H9 (cell line): ENCODE results near the gene ILDR1. TPM values are rescaled to one million over a fixed set of nuclear protein-coding genes. Genes with fewer than 3 reads are reported as not detected.

Source experiments
- DNase-seq: peaks from one replicate; pipeline ENCODE4 v3.0.0-alpha.2; 2017
- H2AFZ ChIP-seq: one replicate; pipeline ENCODE4 v1.6.1; 2013; ENCODE audit warnings: mild to moderate bottlenecking, low read length, control low read depth, moderate library complexity
- H2AK5ac ChIP-seq: 2 replicates; pipeline ENCODE4 v1.6.1; 2013; ENCODE audit warnings: low read length, control low read depth, mixed read lengths; ENCODE audit not compliant: insufficient read length
- H2BK120ac ChIP-seq: one replicate; pipeline ENCODE4 v1.6.1; 2013; ENCODE audit warnings: low read depth, mild to moderate bottlenecking, low read length, control low read depth, inconsistent platforms; ENCODE audit not compliant: poor library complexity, severe bottlenecking
- H2BK12ac ChIP-seq: 2 replicates; pipeline ENCODE4 v1.6.1; 2013; ENCODE audit warnings: low read length, control low read depth, mixed read lengths, low read depth; ENCODE audit not compliant: insufficient read length
- H2BK15ac ChIP-seq: 2 replicates; pipeline ENCODE4 v1.6.1; 2013; ENCODE audit warnings: low read depth, low read length, control low read depth
- H2BK20ac ChIP-seq: one replicate; pipeline ENCODE4 v1.6.1; 2013; ENCODE audit warnings: low read depth, mild to moderate bottlenecking, low read length, control low read depth, inconsistent platforms; ENCODE audit not compliant: poor library complexity, severe bottlenecking
- H2BK5ac ChIP-seq: 2 replicates; pipeline ENCODE4 v1.6.1; 2013; ENCODE audit warnings: low read length, control low read depth, mixed read lengths; ENCODE audit not compliant: insufficient read length
- H3K14ac ChIP-seq: 2 replicates; pipeline ENCODE4 v1.6.1; 2013; ENCODE audit warnings: low read length, control low read depth; ENCODE audit not compliant: insufficient read depth
- H3K18ac ChIP-seq: 2 replicates; pipeline ENCODE4 v1.6.1; 2013; ENCODE audit warnings: low read depth, mild to moderate bottlenecking, mixed read lengths, low read length, control low read depth; ENCODE audit not compliant: insufficient read length
- H3K23ac ChIP-seq: 2 replicates; pipeline ENCODE4 v1.6.1; 2013; ENCODE audit warnings: low read length, control low read depth, mixed read lengths, low read depth; ENCODE audit not compliant: insufficient read length
- H3K23me2 ChIP-seq: 2 replicates; pipeline ENCODE4 v1.6.1; 2013; ENCODE audit warnings: low read depth, mild to moderate bottlenecking, mixed read lengths, low read length, control low read depth; ENCODE audit not compliant: insufficient read length, poor library complexity, severe bottlenecking
- H3K27ac ChIP-seq: 2 replicates; pipeline ENCODE4 v1.5.1; 2013; ENCODE audit warnings: low read length, control low read depth, mixed read lengths, low read depth; ENCODE audit not compliant: insufficient read length
- H3K27me3 ChIP-seq: 2 replicates; pipeline ENCODE4 v1.6.1; 2013; ENCODE audit warnings: low read length, control low read depth, inconsistent platforms; ENCODE audit not compliant: insufficient read depth
- H3K4ac ChIP-seq: 2 replicates; pipeline ENCODE4 v1.6.1; 2013; ENCODE audit warnings: low read depth, mild to moderate bottlenecking, control low read depth, inconsistent platforms, low read length, moderate library complexity
- H3K4me1 ChIP-seq: 2 replicates; pipeline ENCODE4 v1.6.1; 2013; ENCODE audit warnings: low read length, control low read depth, inconsistent platforms; ENCODE audit not compliant: insufficient read depth
- H3K4me2 ChIP-seq: 2 replicates; pipeline ENCODE4 v1.6.1; 2013; ENCODE audit warnings: low read length, control low read depth, mixed read lengths; ENCODE audit not compliant: insufficient read length, insufficient read depth
- H3K56ac ChIP-seq: 2 replicates; pipeline ENCODE4 v1.6.1; 2013; ENCODE audit warnings: low read depth, mild to moderate bottlenecking, mixed read lengths, low read length, control low read depth; ENCODE audit not compliant: insufficient read length
- H3K79me1 ChIP-seq: 2 replicates; pipeline ENCODE4 v1.6.1; 2013; ENCODE audit warnings: low read depth, mild to moderate bottlenecking, moderate library complexity, low read length, control low read depth, inconsistent platforms; ENCODE audit not compliant: insufficient read depth, poor library complexity, severe bottlenecking
- H3K79me2 ChIP-seq: 2 replicates; pipeline ENCODE4 v1.6.1; 2013; ENCODE audit warnings: low read length, control low read depth, inconsistent platforms; ENCODE audit not compliant: insufficient read depth
- H3K9ac ChIP-seq: 2 replicates; pipeline ENCODE4 v1.6.1; 2013; ENCODE audit warnings: low read length, control low read depth, mixed read lengths; ENCODE audit not compliant: insufficient read length; ENCODE audit errors: extremely low read depth
- H3K9me3 ChIP-seq: one replicate; pipeline ENCODE4 v1.6.1; 2013; ENCODE audit warnings: low read depth, low read length, inconsistent platforms; ENCODE audit not compliant: control insufficient read depth
- H3T11ph ChIP-seq: one replicate; pipeline ENCODE4 v1.6.1; 2013; ENCODE audit warnings: mild to moderate bottlenecking, low read length, control low read depth, inconsistent platforms
- H4K20me1 ChIP-seq: one replicate; pipeline ENCODE4 v1.6.1; 2013; ENCODE audit not compliant: control insufficient read depth, insufficient read length, insufficient read depth
- H4K5ac ChIP-seq: 2 replicates; pipeline ENCODE4 v1.6.1; 2013; ENCODE audit warnings: low read depth, mild to moderate bottlenecking, mixed read lengths, low read length, control low read depth; ENCODE audit not compliant: insufficient read length
- H4K8ac ChIP-seq: replicated peaks from 2 replicates; pipeline ENCODE4 v1.6.1; 2013; ENCODE audit warnings: low read length, control low read depth, mixed read lengths, low read depth; ENCODE audit not compliant: insufficient read length
- H4K91ac ChIP-seq: 2 replicates; pipeline ENCODE4 v1.6.1; 2013; ENCODE audit warnings: low read depth, mild to moderate bottlenecking, moderate library complexity, mixed read lengths, low read length, control low read depth; ENCODE audit not compliant: insufficient read length
- H3K27ac Mint-ChIP-seq, 3 experiments: 2 replicates in 2 of 3; 3 replicates in 1 of 3; pipeline ENCODE4 v1.8.0; 2020 to 2021; ENCODE audit warnings: mixed read lengths in 3 of 3, mild to moderate bottlenecking in 1 of 3, moderate library complexity in 1 of 3
- H3K27me3 Mint-ChIP-seq: 2 replicates; pipeline ENCODE4 v1.8.0; 2021; ENCODE audit warnings: low read depth, mild to moderate bottlenecking, moderate library complexity, mixed read lengths
- H3K36me3 Mint-ChIP-seq, 3 experiments: 2 replicates in 2 of 3; 3 replicates in 1 of 3; pipeline ENCODE4 v1.8.0; 2020 to 2021; ENCODE audit warnings: low read depth in 3 of 3, mixed read lengths in 3 of 3; ENCODE audit not compliant: insufficient read depth in 1 of 3
- H3K4me1 Mint-ChIP-seq, 2 experiments: 2 replicates each; pipeline ENCODE4 v1.8.0; 2020; ENCODE audit warnings: mixed read lengths in 2 of 2
- H3K4me3 Mint-ChIP-seq, 2 experiments: 2 replicates in 1 of 2; 3 replicates in 1 of 2; pipeline ENCODE4 v1.8.0; 2020 to 2021; ENCODE audit warnings: mild to moderate bottlenecking in 2 of 2, mixed read lengths in 2 of 2, moderate library complexity in 1 of 2
- H3K9me3 Mint-ChIP-seq, 2 experiments: 2 replicates in 1 of 2; 3 replicates in 1 of 2; pipeline ENCODE4 v1.8.0; 2020; ENCODE audit warnings: mild to moderate bottlenecking in 2 of 2, mixed read lengths in 2 of 2, moderate library complexity in 1 of 2
- WGBS: extraction: QIAGEN DNeasy Blood & Tissue Kit; methylation state at CpG from one replicate; pipeline ENCODE4 v1.1.7; 2013; ENCODE audit warnings: missing lambda C conversion rate, low lambda C conversion rate, mixed read lengths; ENCODE audit not compliant: insufficient read length; ENCODE audit errors: extremely low coverage; 5-methylcytosine and 5-hydroxymethylcytosine counted together
- total RNA-seq: library from RNA; stranded (reverse); gene quantifications from 2 replicates; pipeline ENCODE4 v1.2.1, GENCODE V29; 2021
- TF ChIP-seq, protein P1 (sequence below): fragments of 200-600 bp; sonication (generic); conservative IDR thresholded peaks from 3 replicates; pipeline ENCODE4 v1.8.0; 2021; ENCODE audit warnings: antibody characterized with exemption, mild to moderate bottlenecking

ILDR1 gene
- total RNA-seq, 1 experiment from 2014 or later: 0.68 TPM

DNA sequence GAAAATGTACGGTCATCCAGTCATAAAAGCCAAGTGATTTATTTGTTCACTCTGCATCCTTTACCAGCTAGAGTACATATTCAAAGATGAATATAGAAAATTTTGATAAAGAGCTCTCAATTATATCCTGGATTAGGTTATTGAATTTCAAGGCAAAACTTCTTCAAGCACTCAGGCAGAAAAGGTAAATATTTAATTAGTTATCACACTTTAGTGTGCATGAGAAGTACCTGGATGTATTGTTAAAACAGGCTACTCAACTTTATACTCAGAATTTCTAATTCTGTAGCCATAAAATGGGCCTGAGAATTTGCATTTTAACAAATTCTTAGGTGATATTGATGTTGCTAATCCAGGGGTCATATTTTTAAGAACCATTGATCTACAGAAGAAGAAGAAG is 45.3 kb downstream of the ILDR1 start:
- WGBS: no CpG with 5 or more reads among the region's 1 CpG

More for the DNA sequence above, 45.3 kb downstream of the ILDR1 start:
- Histone ChIP-seq H2BK5ac (no peak overlapping the region), H3K4me2 (no peak overlapping the region), H2BK12ac (no peak overlapping the region), H3K9ac (no peak overlapping the region), H4K5ac (no peak overlapping the region), H3K79me1 (no peaks in the 10 kb centered on the region), H3K23me2 (no peaks in the 10 kb centered on the region), H3K4ac (no peak overlapping the region), H4K91ac (no peak overlapping the region), H2AFZ (no peak overlapping the region), H3K56ac (no peak overlapping the region), H3K14ac (no peak overlapping the region), H2BK120ac (no peak overlapping the region), H3T11ph (no peak overlapping the region), H3K27me3 (no peaks in the 10 kb centered on the region), H2BK15ac (no peak overlapping the region), H3K23ac (no peak overlapping the region), H3K18ac (no peak overlapping the region), H2AK5ac (no peak overlapping the region), H3K27ac (no peak overlapping the region), H3K79me2 (no peaks in the 10 kb centered on the region), H2BK20ac (no peak overlapping the region), H4K20me1 (no peaks in the 10 kb centered on the region), H3K9me3 (peaks cover 13% of the 10 kb centered on the region), H4K8ac (no peak overlapping the region), H3K4me1 (no peaks in the 10 kb centered on the region)
- Mint-ChIP-seq H3K36me3 (peaks cover 8 to 23% (median 10%) of the 10 kb centered on the region in 3 experiments), H3K4me3 (no peak overlapping the region), H3K27me3 (no peaks in the 10 kb centered on the region), H3K4me1 (peaks cover 6 to 7% of the 10 kb centered on the region in 2 experiments; a peak in 2 of 4 replicates), H3K9me3 (peaks cover 12 to 22% of the 10 kb centered on the region in 2 experiments; a peak in 4 of 5 replicates), H3K27ac (no peak overlapping the region)
- DNase-seq: no peak
- TF ChIP-seq, protein P1, sequence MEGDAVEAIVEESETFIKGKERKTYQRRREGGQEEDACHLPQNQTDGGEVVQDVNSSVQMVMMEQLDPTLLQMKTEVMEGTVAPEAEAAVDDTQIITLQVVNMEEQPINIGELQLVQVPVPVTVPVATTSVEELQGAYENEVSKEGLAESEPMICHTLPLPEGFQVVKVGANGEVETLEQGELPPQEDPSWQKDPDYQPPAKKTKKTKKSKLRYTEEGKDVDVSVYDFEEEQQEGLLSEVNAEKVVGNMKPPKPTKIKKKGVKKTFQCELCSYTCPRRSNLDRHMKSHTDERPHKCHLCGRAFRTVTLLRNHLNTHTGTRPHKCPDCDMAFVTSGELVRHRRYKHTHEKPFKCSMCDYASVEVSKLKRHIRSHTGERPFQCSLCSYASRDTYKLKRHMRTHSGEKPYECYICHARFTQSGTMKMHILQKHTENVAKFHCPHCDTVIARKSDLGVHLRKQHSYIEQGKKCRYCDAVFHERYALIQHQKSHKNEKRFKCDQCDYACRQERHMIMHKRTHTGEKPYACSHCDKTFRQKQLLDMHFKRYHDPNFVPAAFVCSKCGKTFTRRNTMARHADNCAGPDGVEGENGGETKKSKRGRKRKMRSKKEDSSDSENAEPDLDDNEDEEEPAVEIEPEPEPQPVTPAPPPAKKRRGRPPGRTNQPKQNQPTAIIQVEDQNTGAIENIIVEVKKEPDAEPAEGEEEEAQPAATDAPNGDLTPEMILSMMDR: no peak
